ENCODE results near the gene PRIMPOL. TPM values are rescaled to one million over a fixed set of nuclear protein-coding genes. Genes with fewer than 3 reads are reported as not detected.

PRIMPOL gene
- total and polyA plus RNA-seq, 2 donors from 2014 or later, result 10.9 to 13.1 TPM

DNA sequence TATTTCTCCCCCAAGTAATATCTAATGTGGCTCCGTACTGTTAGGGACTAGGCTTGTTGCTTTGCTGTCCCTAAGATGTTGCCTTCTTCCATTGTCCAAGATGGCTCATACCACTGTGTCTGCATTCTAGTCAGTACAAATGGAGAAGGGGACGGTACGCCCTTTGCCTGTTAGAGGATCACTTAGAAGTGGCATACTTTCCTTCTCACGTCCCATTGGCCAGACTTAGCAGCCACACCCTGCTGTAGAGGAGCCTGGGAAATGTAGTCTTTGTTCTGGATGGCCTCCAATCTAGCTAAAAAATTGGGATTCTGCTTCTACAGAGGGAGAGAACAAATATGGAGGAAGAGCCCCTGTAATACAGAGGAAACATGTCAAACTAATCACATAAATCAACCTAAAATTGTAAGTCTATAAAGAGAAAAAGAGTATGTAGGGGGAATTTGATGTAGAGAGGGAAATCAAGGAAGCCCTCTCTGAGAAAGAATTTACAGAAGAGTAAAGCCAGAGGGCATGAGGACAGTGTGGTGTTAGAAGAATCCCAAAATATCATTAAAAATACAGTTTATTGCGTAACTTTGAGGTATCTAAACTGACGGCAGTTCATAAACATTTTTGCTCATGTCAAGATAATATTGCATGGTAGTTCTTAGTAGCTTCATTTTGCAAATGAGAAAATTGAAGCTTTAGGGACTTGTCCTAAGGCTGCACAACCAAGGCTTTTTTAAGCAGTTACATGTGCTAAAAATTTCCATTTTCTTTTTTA lies 15.1 kb downstream of the PRIMPOL start:
- Histone ChIP-seq H3K36me3 (ENCODE audit: control insufficient read depth in 2 of 3, insufficient read depth in 3 of 3, low read length in 3 of 3) (peaks cover 4 to 11% (median 7%) of the 10 kb centered on the region in 3 donors), H3K27me3 (ENCODE audit: control insufficient read depth, insufficient read depth, low read length) (no peaks in the 10 kb centered on the region), H3K4me3 (ENCODE audit: low read length in 3 of 3) (no peak overlapping the region), H3K9me3 (ENCODE audit: control insufficient read depth in 2 of 3, insufficient read depth in 1 of 3, low read length in 3 of 3) (no peaks in the 10 kb centered on the region), H3K4me1 (ENCODE audit: control insufficient read depth in 2 of 3, insufficient read depth in 2 of 3, low read depth in 1 of 3, low read length in 3 of 3) (no peaks in the 10 kb centered on the region), H3K27ac (ENCODE audit: low read depth in 2 of 2, low read length in 2 of 2) (no peak overlapping the region), H3K9ac (ENCODE audit: low read length in 3 of 3) (no peak overlapping the region)
- FAIRE-seq, result no peak
- TF ChIP-seq, protein P1, sequence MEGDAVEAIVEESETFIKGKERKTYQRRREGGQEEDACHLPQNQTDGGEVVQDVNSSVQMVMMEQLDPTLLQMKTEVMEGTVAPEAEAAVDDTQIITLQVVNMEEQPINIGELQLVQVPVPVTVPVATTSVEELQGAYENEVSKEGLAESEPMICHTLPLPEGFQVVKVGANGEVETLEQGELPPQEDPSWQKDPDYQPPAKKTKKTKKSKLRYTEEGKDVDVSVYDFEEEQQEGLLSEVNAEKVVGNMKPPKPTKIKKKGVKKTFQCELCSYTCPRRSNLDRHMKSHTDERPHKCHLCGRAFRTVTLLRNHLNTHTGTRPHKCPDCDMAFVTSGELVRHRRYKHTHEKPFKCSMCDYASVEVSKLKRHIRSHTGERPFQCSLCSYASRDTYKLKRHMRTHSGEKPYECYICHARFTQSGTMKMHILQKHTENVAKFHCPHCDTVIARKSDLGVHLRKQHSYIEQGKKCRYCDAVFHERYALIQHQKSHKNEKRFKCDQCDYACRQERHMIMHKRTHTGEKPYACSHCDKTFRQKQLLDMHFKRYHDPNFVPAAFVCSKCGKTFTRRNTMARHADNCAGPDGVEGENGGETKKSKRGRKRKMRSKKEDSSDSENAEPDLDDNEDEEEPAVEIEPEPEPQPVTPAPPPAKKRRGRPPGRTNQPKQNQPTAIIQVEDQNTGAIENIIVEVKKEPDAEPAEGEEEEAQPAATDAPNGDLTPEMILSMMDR (IDR thresholded peaks at IDR 0.05; ENCODE audit: borderline replicate concordance, extremely low read depth, insufficient read depth), result no peak
- peak in 1 of 5 donors; percentile 13 for DNase-seq
- intact Hi-C loops (cut with DNase I), result no loop called here

DNA sequence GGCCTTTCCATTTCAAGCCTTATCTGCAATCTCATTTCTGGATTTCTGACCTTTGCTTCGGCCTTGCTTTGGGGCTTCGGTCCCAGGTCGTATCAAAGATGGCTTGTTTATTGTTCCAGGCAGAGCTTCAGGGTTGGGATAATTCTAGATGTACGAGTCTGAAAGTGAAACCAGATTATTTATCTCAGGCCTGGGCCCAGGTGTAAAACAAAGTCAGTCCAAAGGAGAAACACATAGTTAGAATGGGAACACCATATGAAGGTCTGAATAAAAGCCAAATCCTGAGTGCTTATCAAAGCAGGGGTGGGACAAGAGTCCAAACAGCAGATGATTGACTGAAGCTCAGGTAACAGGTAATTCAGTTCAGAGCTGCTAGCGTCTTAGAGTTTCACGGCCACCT lies 17.1 kb downstream of the PRIMPOL start:
- TF ChIP-seq, protein P1 (IDR thresholded peaks at IDR 0.05; ENCODE audit: borderline replicate concordance, extremely low read depth, insufficient read depth), result no peak
- Histone ChIP-seq H3K36me3 (ENCODE audit: control insufficient read depth in 2 of 3, insufficient read depth in 3 of 3, low read length in 3 of 3) (peaks cover 3 to 11% (median 4%) of the 10 kb centered on the region in 3 donors), H3K27me3 (ENCODE audit: control insufficient read depth, insufficient read depth, low read length) (no peaks in the 10 kb centered on the region), H3K9me3 (ENCODE audit: control insufficient read depth in 2 of 3, insufficient read depth in 1 of 3, low read length in 3 of 3) (no peaks in the 10 kb centered on the region), H3K4me3 (ENCODE audit: low read length in 3 of 3) (no peak overlapping the region), H3K9ac (ENCODE audit: low read length in 3 of 3) (no peak overlapping the region), H3K4me1 (ENCODE audit: control insufficient read depth in 2 of 3, insufficient read depth in 2 of 3, low read depth in 1 of 3, low read length in 3 of 3) (no peaks in the 10 kb centered on the region), H3K27ac (ENCODE audit: low read depth in 2 of 2, low read length in 2 of 2) (no peak overlapping the region)
- no peak for FAIRE-seq
- intact Hi-C loops (cut with DNase I), result no loop called here
- no peak for DNase-seq

DNA sequence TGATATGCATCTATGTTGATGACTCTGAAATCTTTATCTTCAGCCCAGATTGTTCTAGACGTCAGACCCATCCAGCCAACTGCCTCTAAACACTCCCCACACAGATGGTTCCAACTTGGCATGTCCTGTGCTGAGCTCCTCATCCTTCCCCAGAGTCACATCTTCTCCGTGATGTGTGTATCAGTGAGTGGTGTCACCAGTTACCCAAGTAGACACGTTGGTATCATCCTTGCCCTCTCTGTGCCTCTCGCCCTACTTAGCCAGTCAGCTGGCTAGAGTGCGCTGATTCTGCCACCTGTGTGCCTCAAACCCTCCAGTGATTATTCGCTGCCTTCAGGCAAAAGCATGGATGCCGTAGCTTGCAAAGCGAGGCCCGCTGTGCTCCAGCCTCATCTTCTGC lies 18.6 kb downstream of the PRIMPOL start:
- Histone ChIP-seq H3K27ac (ENCODE audit: low read depth in 2 of 2, low read length in 2 of 2) (no peak overlapping the region), H3K36me3 (ENCODE audit: control insufficient read depth in 2 of 3, insufficient read depth in 3 of 3, low read length in 3 of 3) (peaks cover 4 to 17% (median 9%) of the 10 kb centered on the region in 3 donors), H3K4me3 (ENCODE audit: low read length in 3 of 3) (no peak overlapping the region), H3K27me3 (ENCODE audit: control insufficient read depth, insufficient read depth, low read length) (no peaks in the 10 kb centered on the region), H3K4me1 (ENCODE audit: control insufficient read depth in 2 of 3, insufficient read depth in 2 of 3, low read depth in 1 of 3, low read length in 3 of 3) (no peaks in the 10 kb centered on the region), H3K9me3 (ENCODE audit: control insufficient read depth in 2 of 3, insufficient read depth in 1 of 3, low read length in 3 of 3) (no peaks in the 10 kb centered on the region), H3K9ac (ENCODE audit: low read length in 3 of 3) (no peak overlapping the region)
- intact Hi-C loops (cut with DNase I), result no loop called here
- no peak for DNase-seq
- TF ChIP-seq, protein P1 (IDR thresholded peaks at IDR 0.05; ENCODE audit: borderline replicate concordance, extremely low read depth, insufficient read depth), result no peak
- no peak for FAIRE-seq

All from kidney (tissue), 14 donors.